ENCODE measurements around the gene CFAP54. TPM values are rescaled to one million over a fixed set of nuclear protein-coding genes. Genes with fewer than 3 reads are reported as not detected.

The CFAP54 gene
- total RNA-seq, 1 experiment from 2014 or later: 0.09 TPM

- Mint-ChIP-seq H3K4me1 (no peaks in the 10 kb centered on the region), H3K4me3 (no peak overlapping the region), H3K36me3 (no peaks in the 10 kb centered on the region), H3K9me3 (no peaks in the 10 kb centered on the region), H3K27ac (no peak overlapping the region), H3K27me3 (ENCODE audit: low read depth) (no peaks in the 10 kb centered on the region)
- ChIA-PET POLR2A (no interaction called here), CTCF (no interaction called here)
- TF ChIP-seq ERG (CRISPR knock-in tag; IDR thresholded peaks at IDR 0.05) (no peak), CREM (CRISPR knock-in tag; IDR thresholded peaks at IDR 0.05) (no peak), TP53 (CRISPR knock-in tag; IDR thresholded peaks at IDR 0.05) (no peak), EMX1 (CRISPR knock-in tag; IDR thresholded peaks at IDR 0.05) (no peak), MXD4 (CRISPR knock-in tag; IDR thresholded peaks at IDR 0.05; ENCODE audit: borderline replicate concordance) (no peak), NFYB (CRISPR knock-in tag; conservative IDR thresholded peaks at IDR 0.05; ENCODE audit: low read depth) (no peak), ZNF232 (CRISPR knock-in tag; IDR thresholded peaks at IDR 0.05) (no peak), ZNF671 (CRISPR knock-in tag; IDR thresholded peaks at IDR 0.05) (no peak), STAT6 (CRISPR knock-in tag; conservative IDR thresholded peaks at IDR 0.05; ENCODE audit: low read depth) (no peak), ZNF219 (CRISPR knock-in tag; IDR thresholded peaks at IDR 0.05; ENCODE audit: borderline replicate concordance) (no peak), FOXP1 (CRISPR knock-in tag; IDR thresholded peaks at IDR 0.05; ENCODE audit: borderline replicate concordance) (no peak), HMGA2 (CRISPR knock-in tag; IDR thresholded peaks at IDR 0.05) (no peak), RELA (CRISPR knock-in tag; IDR thresholded peaks at IDR 0.05; ENCODE audit: borderline replicate concordance) (no peak), SP1 (CRISPR knock-in tag; conservative IDR thresholded peaks at IDR 0.05) (no peak), JUN (CRISPR knock-in tag; IDR thresholded peaks at IDR 0.05) (no peak)
- TF ChIP-seq, protein P1, sequence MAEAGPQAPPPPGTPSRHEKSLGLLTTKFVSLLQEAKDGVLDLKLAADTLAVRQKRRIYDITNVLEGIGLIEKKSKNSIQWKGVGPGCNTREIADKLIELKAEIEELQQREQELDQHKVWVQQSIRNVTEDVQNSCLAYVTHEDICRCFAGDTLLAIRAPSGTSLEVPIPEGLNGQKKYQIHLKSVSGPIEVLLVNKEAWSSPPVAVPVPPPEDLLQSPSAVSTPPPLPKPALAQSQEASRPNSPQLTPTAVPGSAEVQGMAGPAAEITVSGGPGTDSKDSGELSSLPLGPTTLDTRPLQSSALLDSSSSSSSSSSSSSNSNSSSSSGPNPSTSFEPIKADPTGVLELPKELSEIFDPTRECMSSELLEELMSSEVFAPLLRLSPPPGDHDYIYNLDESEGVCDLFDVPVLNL (CRISPR knock-in tag; IDR thresholded peaks at IDR 0.05; ENCODE audit: borderline replicate concordance, low read depth): no peak
- ATAC-seq (no peak), DNase-seq (ENCODE audit: low spot score) (no peak)
Observed at GRCh38 chr12:96452261-96452922, 37.0 kb upstream of the CFAP54 start.

- TF ChIP-seq NR3C1 (CRISPR knock-in tag; conservative IDR thresholded peaks at IDR 0.05; ENCODE audit: low read depth): no peak
- no peak for TF ChIP-seq KAT7 (CRISPR knock-in tag; IDR thresholded peaks at IDR 0.05; ENCODE audit: borderline replicate concordance)
- ChIA-PET CTCF (interaction anchor here (1.3 kb wide), 1 partner anchor 51 kb away, joined by 4 read pairs; no protein-coding TSS in a partner anchor), POLR2A (no interaction called here)
- DNase-seq (ENCODE audit: low spot score) (no peak), ATAC-seq (no peak)
- no peaks in the 10 kb centered on the region for H3K36me3 Mint-ChIP-seq
- H3K27me3 Mint-ChIP-seq (ENCODE audit: low read depth): no peaks in the 10 kb centered on the region
- no peak overlapping the region for H3K4me3 Mint-ChIP-seq
- H3K27ac Mint-ChIP-seq: no peak overlapping the region
- H3K9me3 Mint-ChIP-seq: no peaks in the 10 kb centered on the region
- no peaks in the 10 kb centered on the region for H3K4me1 Mint-ChIP-seq
Observed at GRCh38 chr12:96454396-96454795, 35.0 kb upstream of the CFAP54 start.
